Keratinocyte (primary cell): ENCODE measurements around the gene RAVER1.

ENCODE experiments used
- EZH2 ChIP-seq: IDR thresholded peaks from one replicate; pipeline ENCODE4 v1.6.1; 2012; ENCODE audit warnings: inconsistent platforms, mild to moderate bottlenecking, low read length, moderate library complexity
- TF ChIP-seq, protein P1 (sequence below), 3 experiments: IDR thresholded peaks in 1 of 3; conservative IDR thresholded peaks in 1 of 3; optimal IDR thresholded peaks in 1 of 3; 2 replicates in 2 of 3; 3 replicates in 1 of 3; pipeline versions ENCODE3 to v1.5.1; 2011; ENCODE audit warnings: low read length in 3 of 3, mild to moderate bottlenecking in 3 of 3, moderate library complexity in 2 of 3, control low read depth in 1 of 3, inconsistent platforms in 1 of 3; ENCODE audit not compliant: insufficient read depth in 2 of 3; ENCODE audit errors: extremely low read depth in 1 of 3

DNA sequence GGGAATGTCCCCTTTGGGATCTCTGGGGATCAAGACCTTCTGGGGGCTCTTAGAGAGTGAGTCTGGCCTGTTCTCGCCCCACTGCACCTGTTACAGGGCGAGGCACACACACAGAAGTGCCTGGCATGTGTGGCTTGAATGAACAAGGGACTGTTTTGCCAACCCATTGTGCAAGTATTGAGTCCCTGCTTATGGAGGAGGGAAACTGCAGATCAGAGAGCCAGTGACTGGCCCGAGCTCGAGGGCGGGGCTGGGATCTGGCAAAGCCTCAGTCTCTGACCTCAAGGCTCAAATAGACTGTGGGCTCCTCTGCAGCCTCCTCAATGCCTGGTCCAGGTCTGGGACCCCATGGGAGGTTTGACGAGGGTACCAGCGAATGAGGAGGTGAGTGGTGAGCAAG lies 5.5 kb downstream of the RAVER1 start:
- TF ChIP-seq, protein P1, sequence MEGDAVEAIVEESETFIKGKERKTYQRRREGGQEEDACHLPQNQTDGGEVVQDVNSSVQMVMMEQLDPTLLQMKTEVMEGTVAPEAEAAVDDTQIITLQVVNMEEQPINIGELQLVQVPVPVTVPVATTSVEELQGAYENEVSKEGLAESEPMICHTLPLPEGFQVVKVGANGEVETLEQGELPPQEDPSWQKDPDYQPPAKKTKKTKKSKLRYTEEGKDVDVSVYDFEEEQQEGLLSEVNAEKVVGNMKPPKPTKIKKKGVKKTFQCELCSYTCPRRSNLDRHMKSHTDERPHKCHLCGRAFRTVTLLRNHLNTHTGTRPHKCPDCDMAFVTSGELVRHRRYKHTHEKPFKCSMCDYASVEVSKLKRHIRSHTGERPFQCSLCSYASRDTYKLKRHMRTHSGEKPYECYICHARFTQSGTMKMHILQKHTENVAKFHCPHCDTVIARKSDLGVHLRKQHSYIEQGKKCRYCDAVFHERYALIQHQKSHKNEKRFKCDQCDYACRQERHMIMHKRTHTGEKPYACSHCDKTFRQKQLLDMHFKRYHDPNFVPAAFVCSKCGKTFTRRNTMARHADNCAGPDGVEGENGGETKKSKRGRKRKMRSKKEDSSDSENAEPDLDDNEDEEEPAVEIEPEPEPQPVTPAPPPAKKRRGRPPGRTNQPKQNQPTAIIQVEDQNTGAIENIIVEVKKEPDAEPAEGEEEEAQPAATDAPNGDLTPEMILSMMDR (optimal IDR thresholded peaks at IDR 0.05 in 1 of 3, IDR thresholded peaks at IDR 0.05 in 1 of 3, conservative IDR thresholded peaks at IDR 0.05 in 1 of 3; ENCODE audit: extremely low read depth in 1 of 3, insufficient read depth in 2 of 3, low read length in 3 of 3), result no peak
- TF ChIP-seq EZH2, result no peak
